ENCODE results near the gene RNPEP.
"Not testable (repeated sequence)": the region's sequence is repeated elsewhere in the genome, so short reads cannot be mapped to it uniquely, and the experiment has no call there.

The RNPEP gene

GRCh38 chr1:202018468-202019234 is 36.2 kb downstream of the RNPEP start:
- Histone ChIP-seq H3K4ac (ENCODE audit: low read length) (peak overlapping the region; percentile 17), H3K36me3 (replicated peaks in 1 of 2; ENCODE audit: control insufficient read depth in 2 of 2, insufficient read depth in 2 of 2, low read length in 2 of 2) (peaks cover 0 to 2% of the 10 kb centered on the region in 2 donors), H3K4me2 (ENCODE audit: insufficient read depth, low read length, poor library complexity, severe bottlenecking) (no peak overlapping the region), H3K18ac (ENCODE audit: low read length) (peak overlapping the region; percentile 78), H3K9me3 (replicated peaks in 1 of 2; ENCODE audit: control insufficient read depth in 2 of 2, insufficient read depth in 1 of 2, low read depth in 1 of 2, low read length in 2 of 2) (peaks cover 0 to 2% of the 10 kb centered on the region in 2 donors), H3K14ac (ENCODE audit: low read length) (no peak overlapping the region), H3K27ac (replicated peaks; ENCODE audit: low read length) (no peak overlapping the region), H2BK120ac (ENCODE audit: low read depth, low read length) (no peak overlapping the region), H3K9ac (ENCODE audit: low read depth, low read length, poor library complexity) (peak overlapping the region; percentile 50), H2BK15ac (ENCODE audit: low read length) (peak overlapping the region; percentile 90), H3K4me1 (ENCODE audit: control insufficient read depth in 2 of 2, insufficient read depth in 1 of 2, low read depth in 1 of 2, low read length in 2 of 2) (peaks cover 0 to 17% of the 10 kb centered on the region in 2 donors), H3K23ac (ENCODE audit: low read depth, low read length, poor library complexity) (peak overlapping the region; percentile 67), H2BK12ac (ENCODE audit: low read length) (peak overlapping the region; percentile 49), H4K91ac (ENCODE audit: low read depth, low read length, poor library complexity) (no peak overlapping the region), H2AK5ac (ENCODE audit: low read depth, low read length) (peak overlapping the region; percentile 95), H3K79me1 (ENCODE audit: low read depth, low read length) (no peaks in the 10 kb centered on the region), H3K4me3 (ENCODE audit: low read length in 2 of 2) (no peak overlapping the region), H4K8ac (ENCODE audit: low read depth, low read length) (peak overlapping the region; percentile 66), H2AFZ (ENCODE audit: low read length) (no peak overlapping the region), H3K27me3 (ENCODE audit: control insufficient read depth in 3 of 3, insufficient read depth in 3 of 3, low read depth in 1 of 3, low read length in 3 of 3) (peaks cover 0 to 29% (median 0%) of the 10 kb centered on the region in 3 experiments), H2BK5ac (ENCODE audit: low read length) (peak overlapping the region; percentile 19)
- no CpG with 5 or more reads among the region's 19 CpGs for WGBS, 2 donors (ENCODE audit: extremely low coverage in 2 of 2, insufficient read length in 2 of 2, insufficient replicate concordance in 1 of 2)
- DNase-seq (ENCODE audit: low spot score) = no peak

GRCh38 chr1:202019235-202019558 is 36.7 kb downstream of the RNPEP start:
- not testable (repeated sequence) for DNase-seq (ENCODE audit: low spot score); H3K4ac ChIP-seq (ENCODE audit: low read length); H3K36me3 ChIP-seq (replicated peaks in 1 of 2; ENCODE audit: control insufficient read depth in 2 of 2, insufficient read depth in 2 of 2, low read length in 2 of 2); H3K4me3 ChIP-seq (ENCODE audit: low read length in 2 of 2); H2AFZ ChIP-seq (ENCODE audit: low read length); H2BK120ac ChIP-seq (ENCODE audit: low read depth, low read length); H4K91ac ChIP-seq (ENCODE audit: low read depth, low read length, poor library complexity); H3K9me3 ChIP-seq (replicated peaks in 1 of 2; ENCODE audit: control insufficient read depth in 2 of 2, insufficient read depth in 1 of 2, low read depth in 1 of 2, low read length in 2 of 2); H3K27ac ChIP-seq (replicated peaks; ENCODE audit: low read length); H3K4me2 ChIP-seq (ENCODE audit: insufficient read depth, low read length, poor library complexity, severe bottlenecking); H4K8ac ChIP-seq (ENCODE audit: low read depth, low read length); H3K79me1 ChIP-seq (ENCODE audit: low read depth, low read length); H2BK12ac ChIP-seq (ENCODE audit: low read length); H3K23ac ChIP-seq (ENCODE audit: low read depth, low read length, poor library complexity); H3K14ac ChIP-seq (ENCODE audit: low read length)
- H3K9ac ChIP-seq (ENCODE audit: low read depth, low read length, poor library complexity) = peak overlapping the region; percentile 50
- peaks cover 0 to 23% (median 0%) of the 10 kb centered on the region in 3 experiments for H3K27me3 ChIP-seq (ENCODE audit: control insufficient read depth in 3 of 3, insufficient read depth in 3 of 3, low read depth in 1 of 3, low read length in 3 of 3)
- peak overlapping the region; percentile 90 for H2BK15ac ChIP-seq (ENCODE audit: low read length)
- peaks cover 0 to 17% of the 10 kb centered on the region in 2 donors for H3K4me1 ChIP-seq (ENCODE audit: control insufficient read depth in 2 of 2, insufficient read depth in 1 of 2, low read depth in 1 of 2, low read length in 2 of 2)
- H2AK5ac ChIP-seq (ENCODE audit: low read depth, low read length) = peak overlapping the region; percentile 95
- H3K18ac ChIP-seq (ENCODE audit: low read length) = peak overlapping the region; percentile 78
- WGBS, 2 donors (ENCODE audit: extremely low coverage in 2 of 2, insufficient read length in 2 of 2, insufficient replicate concordance in 1 of 2) = no CpG with 5 or more reads among the region's 8 CpGs
- H2BK5ac ChIP-seq (ENCODE audit: low read length) = peak overlapping the region; percentile 19

- Histone ChIP-seq H3K36me3 (replicated peaks in 1 of 2; ENCODE audit: control insufficient read depth in 2 of 2, insufficient read depth in 2 of 2, low read length in 2 of 2) (no peaks in the 10 kb centered on the region), H3K18ac (ENCODE audit: low read length) (no peak overlapping the region), H2BK15ac (ENCODE audit: low read length) (no peak overlapping the region), H3K4me2 (ENCODE audit: insufficient read depth, low read length, poor library complexity, severe bottlenecking) (no peak overlapping the region), H2BK120ac (ENCODE audit: low read depth, low read length) (no peak overlapping the region), H2AK5ac (ENCODE audit: low read depth, low read length) (no peak overlapping the region), H4K91ac (ENCODE audit: low read depth, low read length, poor library complexity) (no peak overlapping the region), H3K4ac (ENCODE audit: low read length) (no peak overlapping the region), H3K79me1 (ENCODE audit: low read depth, low read length) (no peaks in the 10 kb centered on the region), H3K23ac (ENCODE audit: low read depth, low read length, poor library complexity) (no peak overlapping the region), H2BK5ac (ENCODE audit: low read length) (no peak overlapping the region), H2AFZ (ENCODE audit: low read length) (no peak overlapping the region), H3K4me1 (ENCODE audit: control insufficient read depth in 2 of 2, insufficient read depth in 1 of 2, low read depth in 1 of 2, low read length in 2 of 2) (peaks cover 0 to 9% of the 10 kb centered on the region in 2 donors), H3K9ac (ENCODE audit: low read depth, low read length, poor library complexity) (no peak overlapping the region), H4K8ac (ENCODE audit: low read depth, low read length) (no peak overlapping the region), H2BK12ac (ENCODE audit: low read length) (no peak overlapping the region), H3K27ac (replicated peaks; ENCODE audit: low read length) (no peak overlapping the region), H3K27me3 (ENCODE audit: control insufficient read depth in 3 of 3, insufficient read depth in 3 of 3, low read depth in 1 of 3, low read length in 3 of 3) (peaks cover 0 to 4% (median 0%) of the 10 kb centered on the region in 3 experiments), H3K9me3 (replicated peaks in 1 of 2; ENCODE audit: control insufficient read depth in 2 of 2, insufficient read depth in 1 of 2, low read depth in 1 of 2, low read length in 2 of 2) (peaks cover 0 to 2% of the 10 kb centered on the region in 2 donors), H3K4me3 (ENCODE audit: low read length in 2 of 2) (no peak overlapping the region), H3K14ac (ENCODE audit: low read length) (no peak overlapping the region)
- no peak for DNase-seq (ENCODE audit: low spot score)
- WGBS, 2 donors (ENCODE audit: extremely low coverage in 2 of 2, insufficient read length in 2 of 2, insufficient replicate concordance in 1 of 2) = no CpG with 5 or more reads among the region's 6 CpGs
These were observed 40.6 kb downstream of the RNPEP start for GRCh38 chr1:202023001-202023433.

GRCh38 chr1:202029171-202029665 is 46.8 kb downstream of the RNPEP start:
- H3K9me3 ChIP-seq (replicated peaks in 1 of 2; ENCODE audit: control insufficient read depth in 2 of 2, insufficient read depth in 1 of 2, low read depth in 1 of 2, low read length in 2 of 2) = no peaks in the 10 kb centered on the region
- no peak overlapping the region for H3K4me3 ChIP-seq (ENCODE audit: low read length in 2 of 2)
- no peak overlapping the region for H2AFZ ChIP-seq (ENCODE audit: low read length)
- H3K4me1 ChIP-seq (ENCODE audit: control insufficient read depth in 2 of 2, insufficient read depth in 1 of 2, low read depth in 1 of 2, low read length in 2 of 2) = peaks cover 0 to under 1% of the 10 kb centered on the region in 2 donors
- no peak overlapping the region for H2BK15ac ChIP-seq (ENCODE audit: low read length)
- H3K14ac ChIP-seq (ENCODE audit: low read length) = no peak overlapping the region
- H3K4ac ChIP-seq (ENCODE audit: low read length) = no peak overlapping the region
- no peaks in the 10 kb centered on the region for H3K79me1 ChIP-seq (ENCODE audit: low read depth, low read length)
- H2AK5ac ChIP-seq (ENCODE audit: low read depth, low read length) = no peak overlapping the region
- no peak overlapping the region for H2BK120ac ChIP-seq (ENCODE audit: low read depth, low read length)
- no peak overlapping the region for H4K8ac ChIP-seq (ENCODE audit: low read depth, low read length)
- H2BK12ac ChIP-seq (ENCODE audit: low read length) = no peak overlapping the region
- no peak overlapping the region for H3K27ac ChIP-seq (replicated peaks; ENCODE audit: low read length)
- H3K27me3 ChIP-seq (ENCODE audit: control insufficient read depth in 3 of 3, insufficient read depth in 3 of 3, low read depth in 1 of 3, low read length in 3 of 3) = peaks cover 0 to 4% (median 0%) of the 10 kb centered on the region in 3 experiments
- H3K4me2 ChIP-seq (ENCODE audit: insufficient read depth, low read length, poor library complexity, severe bottlenecking) = no peak overlapping the region
- no peak overlapping the region for H3K23ac ChIP-seq (ENCODE audit: low read depth, low read length, poor library complexity)
- no peak overlapping the region for H3K18ac ChIP-seq (ENCODE audit: low read length)
- no peak overlapping the region for H3K9ac ChIP-seq (ENCODE audit: low read depth, low read length, poor library complexity)
- WGBS, 2 donors (ENCODE audit: extremely low coverage in 2 of 2, insufficient read length in 2 of 2, insufficient replicate concordance in 1 of 2) = no CpG with 5 or more reads among the region's 5 CpGs
- H3K36me3 ChIP-seq (replicated peaks in 1 of 2; ENCODE audit: control insufficient read depth in 2 of 2, insufficient read depth in 2 of 2, low read length in 2 of 2) = no peaks in the 10 kb centered on the region
- H4K91ac ChIP-seq (ENCODE audit: low read depth, low read length, poor library complexity) = no peak overlapping the region
- no peak for DNase-seq (ENCODE audit: low spot score)
- no peak overlapping the region for H2BK5ac ChIP-seq (ENCODE audit: low read length)

Measured in neuronal stem cell (in vitro differentiated cells).